ENCODE results near the gene CSTA. TPM values are rescaled to one million over a fixed set of nuclear protein-coding genes. Genes with fewer than 3 reads are reported as not detected.
A peak's percentile ranks its signal among the peaks of the same experiment; 100 is the strongest.

The CSTA gene
- total and polyA plus RNA-seq, 2 of the 13 experiments (the other 11 are each of a cell fraction or from before 2014, with no cell fraction given), result 3.9 to 11.0 TPM

DNA sequence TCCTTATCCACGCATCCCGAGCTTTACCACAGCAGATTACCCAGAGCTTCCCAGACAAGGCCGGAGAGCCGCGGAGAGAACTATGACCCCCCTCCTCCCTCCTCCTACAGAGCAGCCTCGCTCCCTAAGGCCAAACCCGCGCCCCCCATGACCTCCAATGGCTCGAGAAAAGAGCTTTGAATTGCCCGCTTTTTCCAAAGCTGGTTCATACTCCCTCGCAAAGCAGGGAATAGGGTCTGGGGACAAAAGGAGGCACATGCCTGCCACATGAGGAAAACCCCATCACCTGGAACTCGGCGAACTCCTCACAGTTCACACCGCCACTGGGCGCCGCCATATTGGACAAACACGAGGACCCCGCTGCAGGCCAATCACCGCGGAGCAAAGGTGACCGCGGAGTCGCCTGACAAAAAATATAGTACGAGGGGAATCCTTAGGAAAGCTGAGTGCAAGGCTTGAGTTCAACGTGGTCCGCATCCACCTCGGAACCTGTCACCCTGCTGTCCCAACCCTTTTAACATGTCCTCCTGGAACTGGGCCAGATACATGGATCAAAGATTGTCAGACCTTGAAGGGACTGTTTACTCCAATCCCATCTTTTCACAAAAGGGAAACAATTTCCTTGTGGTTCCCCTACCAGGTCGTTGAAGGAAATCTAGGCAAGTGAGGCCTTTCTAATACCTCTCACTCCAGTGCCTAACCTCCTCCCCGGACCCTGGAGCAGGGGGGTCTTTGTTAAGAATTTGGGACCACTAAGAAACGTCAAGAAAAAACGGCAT is 58.0 kb downstream of the CSTA start, which contains the start of gene MIX23 (continued):
- TF ChIP-seq, protein P1, sequence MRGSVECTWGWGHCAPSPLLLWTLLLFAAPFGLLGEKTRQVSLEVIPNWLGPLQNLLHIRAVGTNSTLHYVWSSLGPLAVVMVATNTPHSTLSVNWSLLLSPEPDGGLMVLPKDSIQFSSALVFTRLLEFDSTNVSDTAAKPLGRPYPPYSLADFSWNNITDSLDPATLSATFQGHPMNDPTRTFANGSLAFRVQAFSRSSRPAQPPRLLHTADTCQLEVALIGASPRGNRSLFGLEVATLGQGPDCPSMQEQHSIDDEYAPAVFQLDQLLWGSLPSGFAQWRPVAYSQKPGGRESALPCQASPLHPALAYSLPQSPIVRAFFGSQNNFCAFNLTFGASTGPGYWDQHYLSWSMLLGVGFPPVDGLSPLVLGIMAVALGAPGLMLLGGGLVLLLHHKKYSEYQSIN (CRISPR knock-in tag; IDR thresholded peaks at IDR 0.05; ENCODE audit: borderline replicate concordance), result no peak
- TF ChIP-seq, protein P2, sequence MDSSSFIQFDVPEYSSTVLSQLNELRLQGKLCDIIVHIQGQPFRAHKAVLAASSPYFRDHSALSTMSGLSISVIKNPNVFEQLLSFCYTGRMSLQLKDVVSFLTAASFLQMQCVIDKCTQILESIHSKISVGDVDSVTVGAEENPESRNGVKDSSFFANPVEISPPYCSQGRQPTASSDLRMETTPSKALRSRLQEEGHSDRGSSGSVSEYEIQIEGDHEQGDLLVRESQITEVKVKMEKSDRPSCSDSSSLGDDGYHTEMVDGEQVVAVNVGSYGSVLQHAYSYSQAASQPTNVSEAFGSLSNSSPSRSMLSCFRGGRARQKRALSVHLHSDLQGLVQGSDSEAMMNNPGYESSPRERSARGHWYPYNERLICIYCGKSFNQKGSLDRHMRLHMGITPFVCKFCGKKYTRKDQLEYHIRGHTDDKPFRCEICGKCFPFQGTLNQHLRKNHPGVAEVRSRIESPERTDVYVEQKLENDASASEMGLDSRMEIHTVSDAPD (CRISPR knock-in tag; IDR thresholded peaks at IDR 0.05), result peak; percentile 53; the same call in 1 of the 2 replicates
- TF ChIP-seq EHMT2 (IDR thresholded peaks at IDR 0.05; ENCODE audit: borderline replicate concordance, low read depth, low read length), result no peak
- no peak for TF ChIP-seq SKI (IDR thresholded peaks at IDR 0.05; ENCODE audit: partially characterized antibody)
- peak; percentile 89 for TF ChIP-seq SMYD3 (CRISPR knock-in tag; IDR thresholded peaks at IDR 0.05)
- peak; percentile 88; the same call in 1 of the 2 replicates for TF ChIP-seq GTF3A (CRISPR knock-in tag; conservative IDR thresholded peaks at IDR 0.05)
- TF ChIP-seq RCOR2 (CRISPR knock-in tag; IDR thresholded peaks at IDR 0.05), result peak; percentile 45; the same call in 1 of the 2 replicates
- no peak for TF ChIP-seq RAD21 (CRISPR knock-in tag; IDR thresholded peaks at IDR 0.05)
- TF ChIP-seq ZNF589 (CRISPR knock-in tag; conservative IDR thresholded peaks at IDR 0.05), result no peak; the same call in 1 of the 2 replicates
- TF ChIP-seq, protein P3, sequence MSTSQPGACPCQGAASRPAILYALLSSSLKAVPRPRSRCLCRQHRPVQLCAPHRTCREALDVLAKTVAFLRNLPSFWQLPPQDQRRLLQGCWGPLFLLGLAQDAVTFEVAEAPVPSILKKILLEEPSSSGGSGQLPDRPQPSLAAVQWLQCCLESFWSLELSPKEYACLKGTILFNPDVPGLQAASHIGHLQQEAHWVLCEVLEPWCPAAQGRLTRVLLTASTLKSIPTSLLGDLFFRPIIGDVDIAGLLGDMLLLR (CRISPR knock-in tag; IDR thresholded peaks at IDR 0.05), result peak; percentile 69; the same call in 1 of the 2 replicates
- TF ChIP-seq IKZF4 (CRISPR knock-in tag; IDR thresholded peaks at IDR 0.05; ENCODE audit: borderline replicate concordance, low read depth, not compliant biosample characterization), result peak; percentile 58
- TF ChIP-seq ZNF562 (CRISPR knock-in tag; IDR thresholded peaks at IDR 0.05; ENCODE audit: borderline replicate concordance), result no peak
- TF ChIP-seq MTF2 (CRISPR knock-in tag; IDR thresholded peaks at IDR 0.05; ENCODE audit: borderline replicate concordance), result no peak
- TF ChIP-seq ZNF441 (CRISPR knock-in tag; IDR thresholded peaks at IDR 0.05; ENCODE audit: borderline replicate concordance), result peak; percentile 75; the same call in 1 of the 2 replicates
- peak; percentile 59 for TF ChIP-seq CBX1 (IDR thresholded peaks at IDR 0.05; ENCODE audit: low read depth)
- TF ChIP-seq ZBTB20 (CRISPR knock-in tag; IDR thresholded peaks at IDR 0.05; ENCODE audit: borderline replicate concordance, low read depth), result peak; percentile 68; the same call in 1 of the 2 replicates
- TF ChIP-seq SUZ12 (IDR thresholded peaks at IDR 0.05; ENCODE audit: low read depth, low read length), result no peak
- TF ChIP-seq FOXJ3 (CRISPR knock-in tag; IDR thresholded peaks at IDR 0.05; ENCODE audit: borderline replicate concordance), result no peak; the same call in 1 of the 2 replicates
- no peak for TF ChIP-seq MAFG (CRISPR knock-in tag; IDR thresholded peaks at IDR 0.05)
- no peak for TF ChIP-seq RFX1 (IDR thresholded peaks at IDR 0.05)
- no peak for TF ChIP-seq ZNF790 (CRISPR knock-in tag; IDR thresholded peaks at IDR 0.05; ENCODE audit: borderline replicate concordance)
- no peak for TF ChIP-seq RORA (CRISPR knock-in tag; IDR thresholded peaks at IDR 0.05)
- 0 out of 2 replicates have a peak, but pooled peaks have one; percentile 80 for TF ChIP-seq ZNF333 (CRISPR knock-in tag; IDR thresholded peaks at IDR 0.05; ENCODE audit: borderline replicate concordance)
- TF ChIP-seq, protein P4, sequence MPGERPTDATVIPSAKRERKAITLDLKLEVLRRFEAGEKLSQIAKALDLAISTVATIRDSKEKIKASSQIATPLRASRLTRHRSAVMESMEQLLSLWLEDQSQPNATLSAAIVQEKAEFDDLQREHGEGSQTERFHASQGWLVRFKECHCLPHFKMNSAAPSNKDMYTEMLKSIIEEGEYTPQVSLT (CRISPR knock-in tag; IDR thresholded peaks at IDR 0.05; ENCODE audit: borderline replicate concordance, low read depth), result no peak
- TF ChIP-seq ZC3H13 (CRISPR knock-in tag; IDR thresholded peaks at IDR 0.05), result 0 out of 2 replicates have a peak, but pooled peaks have one; percentile 41
- no peak for TF ChIP-seq FOXM1 (CRISPR knock-in tag; IDR thresholded peaks at IDR 0.05)
- no peak for TF ChIP-seq ZNF724P (CRISPR knock-in tag; IDR thresholded peaks at IDR 0.05; ENCODE audit: borderline replicate concordance)
- TF ChIP-seq ZNF33B (CRISPR knock-in tag; IDR thresholded peaks at IDR 0.05), result peak; percentile 72; the same call in 1 of the 2 replicates

Data from HepG2 (cell line).